ENCODE results near the gene C2orf49.

GRCh38 chr2:105330681-105331375 is 6.5 kb upstream of the C2orf49 start:
- TF ChIP-seq, protein P1, sequence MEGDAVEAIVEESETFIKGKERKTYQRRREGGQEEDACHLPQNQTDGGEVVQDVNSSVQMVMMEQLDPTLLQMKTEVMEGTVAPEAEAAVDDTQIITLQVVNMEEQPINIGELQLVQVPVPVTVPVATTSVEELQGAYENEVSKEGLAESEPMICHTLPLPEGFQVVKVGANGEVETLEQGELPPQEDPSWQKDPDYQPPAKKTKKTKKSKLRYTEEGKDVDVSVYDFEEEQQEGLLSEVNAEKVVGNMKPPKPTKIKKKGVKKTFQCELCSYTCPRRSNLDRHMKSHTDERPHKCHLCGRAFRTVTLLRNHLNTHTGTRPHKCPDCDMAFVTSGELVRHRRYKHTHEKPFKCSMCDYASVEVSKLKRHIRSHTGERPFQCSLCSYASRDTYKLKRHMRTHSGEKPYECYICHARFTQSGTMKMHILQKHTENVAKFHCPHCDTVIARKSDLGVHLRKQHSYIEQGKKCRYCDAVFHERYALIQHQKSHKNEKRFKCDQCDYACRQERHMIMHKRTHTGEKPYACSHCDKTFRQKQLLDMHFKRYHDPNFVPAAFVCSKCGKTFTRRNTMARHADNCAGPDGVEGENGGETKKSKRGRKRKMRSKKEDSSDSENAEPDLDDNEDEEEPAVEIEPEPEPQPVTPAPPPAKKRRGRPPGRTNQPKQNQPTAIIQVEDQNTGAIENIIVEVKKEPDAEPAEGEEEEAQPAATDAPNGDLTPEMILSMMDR (IDR thresholded peaks at IDR 0.05; ENCODE audit: low read length): no peak
- no peak for TF ChIP-seq EZH2 (optimal IDR thresholded peaks at IDR 0.05; ENCODE audit: low read depth, low read length)
- TF ChIP-seq EZH2phosphoT487 (IDR thresholded peaks at IDR 0.05; ENCODE audit: low read length): no peak

Data from MM.1S (cell line).